PC-3 (cell line): ENCODE measurements around the gene BTBD2. TPM values are rescaled to one million over a fixed set of nuclear protein-coding genes. Genes with fewer than 3 reads are reported as not detected.

Source experiments
- ATAC-seq: fragments of 200-7000 bp; cut with Tn5 transposase; 2 replicates; pipeline ENCODE4 v1.9.1; 2020; ENCODE audit warnings: mild to moderate bottlenecking, moderate library complexity
- BruUV-seq: library from RNA; stranded (reverse); fragments of 400-500 nt; replicated peaks from 2 replicates; lab custom pipeline; 2021; lab: Mats Ljungman, UMichigan
- CTCF ChIA-PET: fragments of 300-600 bp; sonication (Branson Sonifier 250); formaldehyde crosslinking; loops from one replicate; lab custom pipeline; 2022; ENCODE audit warnings: antibody characterized with exemption; lab: Charles Lee
- POLR2A ChIA-PET: fragments of 300-600 bp; sonication (Branson Sonifier 250); formaldehyde crosslinking; loops from one replicate; lab custom pipeline; 2022; ENCODE audit warnings: antibody characterized with exemption; ENCODE audit not compliant: unreplicated experiment; lab: Charles Lee
- DNase-seq: peaks from one replicate; pipeline ENCODE4 v3.0.0-alpha.2; 2015
- H2AFZ ChIP-seq: fragments of 300-600 bp; sonication (generic); 2 replicates; pipeline ENCODE4 v1.6.0; 2016; ENCODE audit warnings: antibody characterized with exemption, low read length
- H3F3A ChIP-seq: fragments of 300-600 bp; sonication (generic); one replicate; pipeline ENCODE4 v1.6.0; 2017; ENCODE audit warnings: antibody characterized with exemption, low read length, control low read depth, mild to moderate bottlenecking; ENCODE audit not compliant: unreplicated experiment
- H3K27ac ChIP-seq: fragments of 300-600 bp; sonication (generic); 2 replicates; pipeline ENCODE4 v1.5.1; 2016; ENCODE audit warnings: mild to moderate bottlenecking, low read length
- H3K27me3 ChIP-seq: fragments of 300-600 bp; sonication (generic); 2 replicates; pipeline ENCODE4 v1.6.1; 2016; ENCODE audit warnings: low read length, mixed read lengths
- H3K36me3 ChIP-seq: fragments of 300-600 bp; sonication (generic); 2 replicates; pipeline ENCODE4 v1.6.1; 2016; ENCODE audit warnings: low read depth, mixed run types, low read length, mixed read lengths
- H3K4me1 ChIP-seq: fragments of 300-600 bp; sonication (generic); 2 replicates; pipeline ENCODE4 v1.5.1; 2016; ENCODE audit warnings: low read length; ENCODE audit not compliant: insufficient read depth
- H3K4me2 ChIP-seq: fragments of 300-600 bp; sonication (generic); 2 replicates; pipeline ENCODE4 v1.6.0; 2016; ENCODE audit warnings: low read length
- H3K4me3 ChIP-seq: fragments of 300-600 bp; sonication (generic); 2 replicates; pipeline ENCODE4 v1.5.1; 2016; ENCODE audit warnings: mild to moderate bottlenecking, low read length, mixed read lengths
- H3K79me2 ChIP-seq: fragments of 300-600 bp; sonication (generic); 2 replicates; pipeline ENCODE4 v1.6.1; 2017; ENCODE audit warnings: low read length, mixed read lengths
- H3K9ac ChIP-seq: fragments of 300-600 bp; sonication (generic); 2 replicates; pipeline ENCODE4 v1.6.0; 2016; ENCODE audit warnings: mild to moderate bottlenecking, low read length
- H3K9me2 ChIP-seq: fragments of 300-600 bp; sonication (generic); replicated peaks from 2 replicates; pipeline ENCODE4 v1.6.1; 2016; ENCODE audit warnings: mixed run types, low read length, mixed read lengths
- H3K9me3 ChIP-seq: fragments of 300-600 bp; sonication (generic); 2 replicates; pipeline ENCODE4 v1.6.1; 2016; ENCODE audit warnings: low read length, mixed read lengths
- H4K20me1 ChIP-seq: fragments of 300-600 bp; sonication (generic); 2 replicates; pipeline ENCODE4 v1.6.1; 2016; ENCODE audit warnings: low read length, mixed read lengths
- EZH2 ChIP-seq: fragments of 300-600 bp; sonication (generic); IDR thresholded peaks from one replicate; pipeline ENCODE4 v1.6.1; 2017; ENCODE audit warnings: antibody characterized with exemption, mild to moderate bottlenecking, low read length; ENCODE audit not compliant: unreplicated experiment
- EZH2phosphoT487 ChIP-seq: fragments of 300-600 bp; sonication (generic); IDR thresholded peaks from 2 replicates; pipeline ENCODE4 v1.6.1; 2018; ENCODE audit warnings: mild to moderate bottlenecking, antibody characterized with exemption, low read length, borderline replicate concordance
- intact Hi-C: fragments of 100-400 bp; cut with micrococcal nuclease; formaldehyde crosslinking; loops from 2 replicates; pipeline ENCODE4 v1.9.0; 2023
- total RNA-seq: library from RNA; depleted of rRNA; stranded (reverse); fragments of >200 nt; gene quantifications from 2 replicates; pipeline ENCODE4 v1.2.3, GENCODE V29; 2014
- TF ChIP-seq, protein P1 (sequence below): fragments of 300-600 bp; sonication (generic); conservative IDR thresholded peaks from 2 replicates; pipeline ENCODE4 v1.5.1; 2017; ENCODE audit warnings: antibody characterized with exemption, low read depth, mild to moderate bottlenecking, low read length

The BTBD2 gene
- total RNA-seq, 1 experiment from 2014 or later = 72.0 TPM

DNA sequence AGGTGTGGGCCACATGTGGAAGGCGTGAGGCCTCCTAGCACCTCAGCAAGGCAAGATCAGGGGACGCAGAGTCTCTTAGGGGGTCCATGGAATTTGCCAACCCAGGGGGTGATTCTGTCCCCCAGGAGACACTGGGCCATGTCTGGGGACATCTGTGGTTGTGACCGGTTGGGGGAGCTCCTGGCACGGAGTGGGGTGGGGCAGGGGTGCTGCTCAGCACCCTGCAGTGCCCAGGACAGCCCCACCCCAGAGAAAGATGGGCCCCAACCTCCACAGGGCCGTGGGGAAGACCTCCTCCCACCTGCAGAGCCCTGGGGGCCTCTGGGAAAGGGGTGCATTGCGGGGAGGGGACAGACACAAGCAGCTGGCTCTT is 31.5 kb upstream of the BTBD2 start:
- no peak overlapping the region for H3K9ac ChIP-seq
- H2AFZ ChIP-seq = no peak overlapping the region
- H3K9me2 ChIP-seq = no peaks in the 10 kb centered on the region
- H3K36me3 ChIP-seq = no peaks in the 10 kb centered on the region; the same call in 1 of the 2 replicates
- TF ChIP-seq EZH2phosphoT487 (no peak), EZH2 (no peak)
- TF ChIP-seq, protein P1, sequence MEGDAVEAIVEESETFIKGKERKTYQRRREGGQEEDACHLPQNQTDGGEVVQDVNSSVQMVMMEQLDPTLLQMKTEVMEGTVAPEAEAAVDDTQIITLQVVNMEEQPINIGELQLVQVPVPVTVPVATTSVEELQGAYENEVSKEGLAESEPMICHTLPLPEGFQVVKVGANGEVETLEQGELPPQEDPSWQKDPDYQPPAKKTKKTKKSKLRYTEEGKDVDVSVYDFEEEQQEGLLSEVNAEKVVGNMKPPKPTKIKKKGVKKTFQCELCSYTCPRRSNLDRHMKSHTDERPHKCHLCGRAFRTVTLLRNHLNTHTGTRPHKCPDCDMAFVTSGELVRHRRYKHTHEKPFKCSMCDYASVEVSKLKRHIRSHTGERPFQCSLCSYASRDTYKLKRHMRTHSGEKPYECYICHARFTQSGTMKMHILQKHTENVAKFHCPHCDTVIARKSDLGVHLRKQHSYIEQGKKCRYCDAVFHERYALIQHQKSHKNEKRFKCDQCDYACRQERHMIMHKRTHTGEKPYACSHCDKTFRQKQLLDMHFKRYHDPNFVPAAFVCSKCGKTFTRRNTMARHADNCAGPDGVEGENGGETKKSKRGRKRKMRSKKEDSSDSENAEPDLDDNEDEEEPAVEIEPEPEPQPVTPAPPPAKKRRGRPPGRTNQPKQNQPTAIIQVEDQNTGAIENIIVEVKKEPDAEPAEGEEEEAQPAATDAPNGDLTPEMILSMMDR = no peak
- ChIA-PET CTCF (no interaction called here), POLR2A (no interaction called here)
- H3K27me3 ChIP-seq = no peaks in the 10 kb centered on the region
- peaks cover 53% of the 10 kb centered on the region for H3K79me2 ChIP-seq
- H3K4me2 ChIP-seq = no peak overlapping the region
- no peak for DNase-seq
- no peak overlapping the region for H3K4me3 ChIP-seq
- H3K4me1 ChIP-seq = peaks cover 31% of the 10 kb centered on the region
- H3F3A ChIP-seq = no peaks in the 10 kb centered on the region
- 0 out of 2 replicates have a peak overlapping the region, but pooled peaks have one; percentile 13 for H3K27ac ChIP-seq
- no TSS peak for BruUV-seq
- H4K20me1 ChIP-seq = peaks cover 37% of the 10 kb centered on the region
- ATAC-seq = no peak
- intact Hi-C loops = no loop called here
- no peaks in the 10 kb centered on the region for H3K9me3 ChIP-seq

DNA sequence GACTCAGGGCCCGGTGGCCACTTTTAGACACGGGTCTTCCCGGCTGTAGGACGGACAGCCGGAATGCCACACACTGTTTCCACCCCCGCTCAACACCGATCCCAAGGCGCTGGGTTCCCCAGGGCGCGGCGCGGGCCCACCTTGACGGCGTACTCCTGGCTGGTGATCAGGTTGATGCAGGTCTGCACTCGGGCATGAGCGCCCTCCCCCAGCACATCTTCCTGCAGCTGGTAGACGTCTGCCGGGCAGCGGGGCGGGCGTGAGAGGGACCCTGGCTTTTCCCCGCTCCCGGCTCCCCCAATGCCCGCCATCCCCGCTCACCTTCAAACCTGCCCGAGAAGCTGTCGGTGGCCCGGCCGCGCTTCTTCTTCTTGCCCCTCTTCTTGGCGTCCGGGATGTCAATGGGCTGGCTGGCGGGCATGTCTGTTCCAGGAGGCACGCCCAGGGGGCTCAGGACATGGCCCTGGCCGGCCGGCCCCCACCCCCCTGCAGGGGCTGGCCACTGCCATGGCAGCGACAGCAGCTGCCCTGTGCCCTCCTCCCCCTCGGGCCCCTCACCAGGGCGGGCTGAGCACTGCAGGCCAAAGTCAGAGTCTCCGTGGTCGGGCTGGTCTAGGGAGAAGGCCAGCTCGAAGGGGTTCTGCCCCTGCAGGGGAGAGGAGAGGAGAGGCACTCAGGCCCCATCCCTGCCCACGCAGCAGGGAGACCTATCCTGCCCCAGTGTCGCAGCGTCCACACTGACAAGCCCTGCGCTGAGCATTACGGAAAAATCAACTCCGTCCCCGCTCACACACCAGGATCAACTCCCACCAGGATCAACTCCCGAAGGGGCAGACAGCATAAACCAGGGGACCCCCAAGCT is 30.8 kb upstream of the BTBD2 start:
- H3K79me2 ChIP-seq = peaks cover 53% of the 10 kb centered on the region
- no peaks in the 10 kb centered on the region for H3K9me3 ChIP-seq
- ATAC-seq (no peak), DNase-seq (no peak)
- H4K20me1 ChIP-seq = peaks cover 37% of the 10 kb centered on the region
- H3K4me2 ChIP-seq = no peak overlapping the region
- TF ChIP-seq, protein P1 = no peak
- TF ChIP-seq EZH2 (no peak), EZH2phosphoT487 (no peak)
- no peaks in the 10 kb centered on the region; the same call in 1 of the 2 replicates for H3K36me3 ChIP-seq
- H3K4me3 ChIP-seq = no peak overlapping the region
- intact Hi-C loops = no loop called here
- ChIA-PET CTCF (no interaction called here), POLR2A (no interaction called here)
- no peaks in the 10 kb centered on the region for H3K27me3 ChIP-seq
- no peak overlapping the region for H2AFZ ChIP-seq
- no peak overlapping the region for H3K27ac ChIP-seq
- no peaks in the 10 kb centered on the region for H3F3A ChIP-seq
- H3K4me1 ChIP-seq = peaks cover 24% of the 10 kb centered on the region
- H3K9me2 ChIP-seq = no peaks in the 10 kb centered on the region
- H3K9ac ChIP-seq = no peak overlapping the region
- no TSS peak for BruUV-seq

DNA sequence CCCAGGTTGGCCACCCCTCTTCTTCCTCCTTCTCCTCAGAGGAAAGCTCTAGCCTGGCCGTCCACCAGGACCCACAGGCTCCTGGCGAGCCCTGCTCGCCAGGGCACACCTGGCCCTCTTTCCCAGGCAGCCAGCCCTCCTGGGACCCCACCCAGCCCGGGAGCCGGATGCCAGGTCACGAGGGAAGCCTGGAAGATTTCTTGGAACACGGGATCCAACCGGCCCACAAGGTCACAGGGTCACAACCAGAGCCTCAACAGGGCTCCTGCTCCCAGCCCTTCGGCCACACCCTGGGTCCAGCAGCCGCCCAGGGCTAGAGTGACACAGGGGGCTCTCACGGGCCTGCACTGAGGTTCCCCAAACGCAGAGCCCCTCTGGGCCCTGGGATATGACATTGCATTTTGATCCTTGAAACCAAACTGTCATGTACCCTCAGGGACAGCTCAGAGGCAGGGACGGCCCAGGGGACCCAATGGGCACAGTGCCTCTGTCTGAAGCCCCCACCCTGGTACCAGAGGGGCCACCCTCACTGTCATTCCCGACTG is 30.1 kb upstream of the BTBD2 start:
- H3K27me3 ChIP-seq = no peaks in the 10 kb centered on the region
- no TSS peak for BruUV-seq
- ATAC-seq (no peak), DNase-seq (no peak)
- no peak overlapping the region for H3K9ac ChIP-seq
- no peak overlapping the region for H3K27ac ChIP-seq
- H3K9me2 ChIP-seq = no peaks in the 10 kb centered on the region
- H3K4me2 ChIP-seq = no peak overlapping the region
- H3F3A ChIP-seq = no peaks in the 10 kb centered on the region
- CTCF ChIA-PET = no interaction called here
- peaks cover 37% of the 10 kb centered on the region for H4K20me1 ChIP-seq
- H2AFZ ChIP-seq = no peak overlapping the region
- peaks cover 50% of the 10 kb centered on the region for H3K79me2 ChIP-seq
- POLR2A ChIA-PET = no interaction called here
- intact Hi-C loops = no loop called here
- no peaks in the 10 kb centered on the region; the same call in 1 of the 2 replicates for H3K36me3 ChIP-seq
- H3K4me1 ChIP-seq = peaks cover 24% of the 10 kb centered on the region
- H3K9me3 ChIP-seq = no peaks in the 10 kb centered on the region
- H3K4me3 ChIP-seq = no peak overlapping the region
- TF ChIP-seq EZH2phosphoT487 (no peak), EZH2 (no peak)
- TF ChIP-seq, protein P1 = no peak
